Measurements from ENCODE around the gene CORO1C. TPM values are rescaled to one million over a fixed set of nuclear protein-coding genes. Genes with fewer than 3 reads are reported as not detected.
"Not testable (repeated sequence)": the region's sequence is repeated elsewhere in the genome, so short reads cannot be mapped to it uniquely, and the experiment has no call there.

CORO1C gene
- total RNA-seq, 1 donor from 2014 or later = 189 TPM

DNA sequence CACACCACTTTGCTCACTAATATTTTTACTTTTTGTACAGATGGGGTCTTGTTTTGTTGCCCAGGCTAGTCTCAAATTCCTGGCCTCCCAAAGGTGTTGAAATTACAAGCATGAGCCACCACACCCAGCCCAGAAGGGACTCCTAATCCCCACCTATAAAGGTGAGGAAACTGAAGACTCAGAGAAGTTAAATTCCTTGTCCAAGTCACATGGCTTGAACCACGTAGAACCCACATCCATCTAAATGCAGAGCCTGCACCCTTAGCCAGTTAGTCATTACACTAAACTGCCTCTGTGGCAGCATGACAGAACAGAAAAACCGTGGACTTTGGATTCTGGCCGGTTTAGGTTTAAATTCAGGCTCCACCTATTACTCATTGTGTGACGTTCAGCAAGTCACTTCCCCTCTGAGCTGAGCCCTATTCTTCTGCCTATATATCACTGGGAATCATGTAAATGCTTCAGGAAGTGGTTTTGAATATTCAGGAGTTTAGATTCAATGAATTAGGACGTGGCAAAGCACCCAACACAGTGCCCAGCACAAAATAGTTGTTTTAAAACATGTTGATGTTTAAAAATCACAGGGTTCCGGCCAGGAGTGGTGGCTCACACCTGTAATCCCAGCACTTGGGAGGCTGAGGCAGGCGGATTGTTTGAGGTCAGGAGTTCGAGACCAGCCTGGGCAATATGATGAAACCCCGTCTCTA is 3.0 kb upstream of the CORO1C start:
- Histone ChIP-seq H3K36me3 (no peaks in the 10 kb centered on the region), H3K27me3 (no peaks in the 10 kb centered on the region), H3K4me3 (no peak overlapping the region), H3K9me3 (no peaks in the 10 kb centered on the region), H3K4me1 (peaks cover 15% of the 10 kb centered on the region), H3K27ac (peak overlapping the region; percentile 53)
- intact Hi-C loops (cut with DNase I) = loop anchor here (5.0 kb wide), 2 partner anchors 48 to 72 kb away; no protein-coding TSS in a partner anchor
- TF ChIP-seq POLR2AphosphoS5 (IDR thresholded peaks at IDR 0.05; ENCODE audit: insufficient read depth in 1 of 2, low read depth in 1 of 2) (peak in 1 of 2 donors; percentile 84), POLR2A (IDR thresholded peaks at IDR 0.05) (no peak)
- TF ChIP-seq, protein P1, sequence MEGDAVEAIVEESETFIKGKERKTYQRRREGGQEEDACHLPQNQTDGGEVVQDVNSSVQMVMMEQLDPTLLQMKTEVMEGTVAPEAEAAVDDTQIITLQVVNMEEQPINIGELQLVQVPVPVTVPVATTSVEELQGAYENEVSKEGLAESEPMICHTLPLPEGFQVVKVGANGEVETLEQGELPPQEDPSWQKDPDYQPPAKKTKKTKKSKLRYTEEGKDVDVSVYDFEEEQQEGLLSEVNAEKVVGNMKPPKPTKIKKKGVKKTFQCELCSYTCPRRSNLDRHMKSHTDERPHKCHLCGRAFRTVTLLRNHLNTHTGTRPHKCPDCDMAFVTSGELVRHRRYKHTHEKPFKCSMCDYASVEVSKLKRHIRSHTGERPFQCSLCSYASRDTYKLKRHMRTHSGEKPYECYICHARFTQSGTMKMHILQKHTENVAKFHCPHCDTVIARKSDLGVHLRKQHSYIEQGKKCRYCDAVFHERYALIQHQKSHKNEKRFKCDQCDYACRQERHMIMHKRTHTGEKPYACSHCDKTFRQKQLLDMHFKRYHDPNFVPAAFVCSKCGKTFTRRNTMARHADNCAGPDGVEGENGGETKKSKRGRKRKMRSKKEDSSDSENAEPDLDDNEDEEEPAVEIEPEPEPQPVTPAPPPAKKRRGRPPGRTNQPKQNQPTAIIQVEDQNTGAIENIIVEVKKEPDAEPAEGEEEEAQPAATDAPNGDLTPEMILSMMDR (IDR thresholded peaks at IDR 0.05) = no peak
- DNase-seq (ENCODE audit: extremely low spot score in 2 of 2) = no peak

DNA sequence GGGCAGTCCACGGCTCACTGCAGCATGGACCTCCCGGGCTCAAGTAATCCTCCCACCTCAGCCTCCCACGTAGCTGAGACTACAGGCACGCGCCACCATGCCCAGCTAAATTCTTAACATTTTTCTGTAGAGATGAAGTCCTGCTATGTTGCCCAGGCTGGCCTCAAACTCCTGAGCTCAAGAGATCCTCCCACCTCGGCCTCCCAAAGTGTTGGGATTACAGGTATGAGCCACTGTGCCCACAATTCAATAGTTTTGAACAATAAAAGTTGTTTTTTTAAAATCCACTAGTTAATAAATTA is 1.9 kb upstream of the CORO1C start:
- DNase-seq (ENCODE audit: extremely low spot score in 2 of 2); H3K36me3 ChIP-seq; H3K27ac ChIP-seq; H3K27me3 ChIP-seq; H3K4me3 ChIP-seq; H3K9me3 ChIP-seq: not testable (repeated sequence)
- intact Hi-C loops (cut with DNase I) = loop anchor here (5.0 kb wide), 2 partner anchors 49 to 71 kb away; no protein-coding TSS in a partner anchor
- H3K4me1 ChIP-seq = peaks cover 26% of the 10 kb centered on the region

DNA sequence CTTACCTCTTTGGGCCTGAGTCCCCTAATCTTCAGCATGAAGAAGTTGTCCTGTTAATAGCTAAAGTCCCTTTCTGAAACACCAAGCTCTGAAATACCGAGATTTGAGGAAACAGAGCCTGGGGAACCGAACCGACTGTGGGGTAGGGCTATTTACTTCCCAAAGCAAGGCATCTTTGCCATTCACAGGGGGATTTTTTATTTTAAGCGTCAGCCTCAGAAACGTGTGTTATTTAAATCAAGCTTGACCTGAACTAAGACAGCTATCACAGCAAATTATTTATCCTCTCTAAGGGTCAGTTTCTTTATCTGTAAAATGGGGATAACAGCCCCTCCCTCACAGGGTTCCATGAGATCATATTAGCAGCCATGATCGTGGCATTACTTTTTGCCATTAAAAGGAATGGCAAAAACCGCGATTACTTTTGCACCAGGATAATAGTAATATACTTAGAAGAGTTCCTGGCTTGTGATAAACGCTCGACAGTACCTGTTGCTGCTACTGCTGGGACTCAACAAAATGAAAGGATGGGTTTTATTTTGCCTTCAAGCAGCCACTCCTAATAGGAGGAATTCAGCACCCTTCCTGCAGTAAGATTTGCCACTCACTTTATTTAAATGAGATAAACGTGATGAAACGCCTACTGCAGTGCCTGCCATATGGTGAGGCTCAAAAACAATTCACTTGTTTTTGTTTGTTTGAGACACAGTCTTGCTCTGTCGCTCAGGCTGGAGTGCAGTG is 1.3 kb upstream of the CORO1C start:
- Histone ChIP-seq H3K36me3 (no peaks in the 10 kb centered on the region), H3K9me3 (no peaks in the 10 kb centered on the region), H3K27me3 (no peaks in the 10 kb centered on the region), H3K4me1 (peaks cover 31% of the 10 kb centered on the region), H3K27ac (peak overlapping the region; percentile 98), H3K4me3 (peak overlapping the region; percentile 88 to 92)
- intact Hi-C loops (cut with DNase I) = loop anchor here (5.0 kb wide), 2 partner anchors 50 to 70 kb away; no protein-coding TSS in a partner anchor
- DNase-seq (ENCODE audit: extremely low spot score in 2 of 2) = no peak
- TF ChIP-seq, protein P1 (IDR thresholded peaks at IDR 0.05) = no peak
- no peak for TF ChIP-seq POLR2A (IDR thresholded peaks at IDR 0.05)
- TF ChIP-seq POLR2AphosphoS5 (IDR thresholded peaks at IDR 0.05; ENCODE audit: insufficient read depth in 1 of 2, low read depth in 1 of 2) = no peak

DNA sequence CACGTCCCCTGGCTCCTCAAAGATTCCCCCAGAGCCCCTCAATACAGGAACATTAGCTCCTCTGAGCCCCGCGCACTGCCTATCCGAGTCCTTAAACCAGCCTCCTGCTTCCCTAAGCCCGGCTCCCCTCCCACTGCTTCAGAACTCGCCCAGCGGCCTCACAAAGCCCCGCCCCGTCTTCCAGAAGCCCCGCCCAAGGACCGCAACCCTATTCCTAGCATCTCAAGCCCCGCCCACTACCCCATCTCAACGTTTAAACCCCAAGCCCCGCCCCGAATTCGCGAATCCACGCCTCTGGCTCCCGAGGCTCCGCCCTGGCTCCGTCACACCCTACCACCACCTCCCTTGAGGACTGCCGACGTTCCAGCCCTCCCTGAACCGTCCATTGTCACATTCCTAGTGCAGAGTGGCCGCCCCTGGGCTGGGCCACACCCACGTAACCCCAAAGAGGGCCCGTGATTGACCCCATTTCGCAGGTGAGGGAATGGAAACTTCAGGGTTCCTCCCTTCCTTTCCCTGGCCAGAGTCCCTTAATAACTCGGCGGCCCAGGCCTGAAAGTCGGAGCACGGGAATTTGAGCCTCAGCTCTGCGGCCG is 646 bp upstream of the CORO1C start:
- TF ChIP-seq, protein P1 (IDR thresholded peaks at IDR 0.05) = peak in 1 of 3 experiments; percentile 21
- peak in 1 of 2 donors; percentile 59 for TF ChIP-seq POLR2A (IDR thresholded peaks at IDR 0.05)
- TF ChIP-seq POLR2AphosphoS5 (IDR thresholded peaks at IDR 0.05; ENCODE audit: insufficient read depth in 1 of 2, low read depth in 1 of 2) = peak; percentile 84 to 97
- Histone ChIP-seq H3K27ac (peak overlapping the region; percentile 98), H3K4me1 (peaks cover 38% of the 10 kb centered on the region), H3K27me3 (no peaks in the 10 kb centered on the region), H3K9me3 (no peaks in the 10 kb centered on the region), H3K36me3 (no peaks in the 10 kb centered on the region), H3K4me3 (peak overlapping the region; percentile 88 to 92)
- peak; percentile 99 for DNase-seq (ENCODE audit: extremely low spot score in 2 of 2)
- intact Hi-C loops (cut with DNase I) = loop anchor here (2.0 to 5.0 kb wide), 3 partner anchors 50 to 71 kb away; no protein-coding TSS in a partner anchor

DNA sequence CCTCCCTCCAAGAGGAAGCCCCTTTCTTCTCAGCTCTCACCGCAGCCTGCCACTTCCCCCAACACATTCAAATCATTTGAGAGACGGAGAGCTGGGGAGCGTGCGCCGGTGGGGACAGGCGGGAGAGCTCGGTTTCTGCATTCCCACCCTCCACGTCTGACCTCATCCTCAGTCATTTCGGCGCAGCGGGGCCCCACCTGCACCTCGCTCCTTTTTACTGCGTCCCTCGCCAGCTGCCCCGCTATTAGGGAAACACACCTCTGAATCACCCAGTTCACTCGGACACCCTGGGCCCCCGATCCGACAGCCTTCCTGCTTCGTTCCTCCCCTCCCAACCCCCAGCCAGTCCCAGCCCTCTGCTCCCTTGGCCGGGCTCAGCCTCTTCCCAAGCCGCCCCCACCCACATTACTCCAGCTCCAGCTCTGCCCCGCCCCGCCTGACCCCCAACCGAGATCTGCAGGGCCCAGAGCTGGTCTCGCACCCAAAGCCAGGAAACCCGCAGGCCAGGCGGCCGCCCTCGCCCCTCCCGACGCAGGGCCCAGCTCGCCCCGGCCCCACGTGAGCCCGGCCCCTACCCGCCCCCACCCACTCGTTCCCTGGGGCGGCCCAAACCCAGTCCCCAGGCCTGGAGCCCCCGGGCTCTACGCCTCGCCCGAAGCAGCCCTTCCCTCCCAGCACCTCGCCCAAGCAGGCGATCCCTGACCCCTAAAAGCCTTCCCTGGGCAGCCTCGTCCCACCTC is 783 bp downstream of the CORO1C start:
- intact Hi-C loops (cut with DNase I) = loop anchor here (2.0 to 5.0 kb wide), 3 partner anchors 52 to 72 kb away; no protein-coding TSS in a partner anchor
- no peak for DNase-seq (ENCODE audit: extremely low spot score in 2 of 2)
- H3K4me1 ChIP-seq = peaks cover 53% of the 10 kb centered on the region

More for the DNA sequence above, 783 bp downstream of the CORO1C start:
- Histone ChIP-seq H3K9me3 (no peaks in the 10 kb centered on the region), H3K4me3 (peak overlapping the region; percentile 88 to 92), H3K36me3 (no peaks in the 10 kb centered on the region), H3K27me3 (no peaks in the 10 kb centered on the region), H3K27ac (peak overlapping the region; percentile 98)
- TF ChIP-seq, protein P1 (IDR thresholded peaks at IDR 0.05) = no peak
- TF ChIP-seq POLR2AphosphoS5 (IDR thresholded peaks at IDR 0.05; ENCODE audit: insufficient read depth in 1 of 2, low read depth in 1 of 2) (peak in 1 of 2 donors; percentile 80), POLR2A (IDR thresholded peaks at IDR 0.05) (peak in 1 of 2 donors; percentile 50)
